Neural cell (in vitro differentiated cells): ENCODE data around the gene SLC2A2. TPM values are rescaled to one million over a fixed set of nuclear protein-coding genes. Genes with fewer than 3 reads are reported as not detected.

ENCODE experiments used
- H2AFZ ChIP-seq: fragments of 200-600, 300-800 bp; sonication (generic), shearing (Covaris generic); 2 replicates; pipeline ENCODE4 v1.6.0; 2014; ENCODE audit warnings: low read depth, mild to moderate bottlenecking, antibody characterized with exemption, low read length, moderate library complexity
- H3F3A ChIP-seq: fragments of 200-600 bp; shearing (Covaris generic); 2 replicates; pipeline ENCODE4 v1.6.1; 2016; ENCODE audit warnings: mild to moderate bottlenecking, moderate library complexity, mixed read lengths, antibody characterized with exemption, low read length; ENCODE audit not compliant: insufficient read depth, poor library complexity, severe bottlenecking
- H3K27ac ChIP-seq: fragments of 200-600, 300-800 bp; sonication (generic), shearing (Covaris generic); 2 replicates; pipeline ENCODE4 v1.5.1; 2014; ENCODE audit warnings: mild to moderate bottlenecking, low read length, moderate library complexity
- H3K27me3 ChIP-seq: fragments of 300-800, 200-600 bp; sonication (generic), shearing (Covaris generic); 2 replicates; pipeline ENCODE4 v1.6.0; 2014; ENCODE audit warnings: mild to moderate bottlenecking, low read depth, low read length, moderate library complexity; ENCODE audit not compliant: insufficient read depth
- H3K36me3 ChIP-seq: fragments of 300-800, 200-600 bp; sonication (generic), shearing (Covaris generic); 2 replicates; pipeline ENCODE4 v1.5.1; 2014; ENCODE audit warnings: mild to moderate bottlenecking, antibody characterized with exemption, low read length, moderate library complexity; ENCODE audit not compliant: insufficient read depth
- H3K4me2 ChIP-seq: fragments of 300-800, 200-600 bp; sonication (generic), shearing (Covaris generic); 2 replicates; pipeline ENCODE4 v1.6.0; 2014; ENCODE audit warnings: mild to moderate bottlenecking, low read length
- H3K4me3 ChIP-seq: fragments of 300-800, 200-600 bp; sonication (generic), shearing (Covaris generic); 2 replicates; pipeline ENCODE4 v1.5.1; 2014; ENCODE audit warnings: mild to moderate bottlenecking, low read length, moderate library complexity
- H3K79me2 ChIP-seq: fragments of 200-600 bp; shearing (Covaris generic); replicated peaks from 2 replicates; pipeline ENCODE4 v1.6.0; 2014; ENCODE audit warnings: mild to moderate bottlenecking, low read length, moderate library complexity; ENCODE audit not compliant: insufficient read depth
- H3K9ac ChIP-seq: fragments of 300-800, 200-600 bp; sonication (generic), shearing (Covaris generic); 2 replicates; pipeline ENCODE4 v1.6.1; 2016; ENCODE audit warnings: mild to moderate bottlenecking, low read length, mixed read lengths
- H3K9me2 ChIP-seq: fragments of 200-600 bp; shearing (Covaris generic); 2 replicates; pipeline ENCODE4 v1.6.1; 2016; ENCODE audit warnings: mild to moderate bottlenecking, low read length, mixed read lengths; ENCODE audit not compliant: insufficient read depth
- H3K9me3 ChIP-seq: fragments of 200-600, 300-800 bp; sonication (generic), shearing (Covaris generic); 2 replicates; pipeline ENCODE4 v1.6.1; 2016; ENCODE audit warnings: mild to moderate bottlenecking, mixed run types, low read length, moderate library complexity, mixed read lengths
- H4K20me1 ChIP-seq: fragments of 200-600 bp; shearing (Covaris generic); 2 replicates; pipeline ENCODE4 v1.6.1; 2016; ENCODE audit warnings: mild to moderate bottlenecking, mixed run types; ENCODE audit not compliant: insufficient read depth
- CTCF ChIP-seq: fragments of 450-650 bp; IDR thresholded peaks from 2 replicates; pipeline ENCODE4 v1.5.1; 2014; ENCODE audit warnings: antibody characterized with exemption, mild to moderate bottlenecking, moderate library complexity; ENCODE audit not compliant: poor library complexity, severe bottlenecking
- EZH2 ChIP-seq: fragments of 200-600, 300-800 bp; shearing (Covaris generic), sonication (generic); IDR thresholded peaks from 2 replicates; pipeline ENCODE4 v1.6.1; 2014; ENCODE audit warnings: antibody characterized with exemption, low read length, borderline replicate concordance, mild to moderate bottlenecking; ENCODE audit not compliant: insufficient read depth, poor library complexity, severe bottlenecking
- POLR2AphosphoS5 ChIP-seq: IDR thresholded peaks from 2 replicates; pipeline ENCODE4 v1.6.1; 2012
- RAD21 ChIP-seq: fragments of 450-650 bp; conservative IDR thresholded peaks from 2 replicates; pipeline ENCODE4 v1.6.1; 2014; ENCODE audit warnings: antibody characterized with exemption, mild to moderate bottlenecking, moderate library complexity
- REST ChIP-seq: IDR thresholded peaks from 2 replicates; pipeline ENCODE4 v1.6.1; 2012; ENCODE audit warnings: borderline replicate concordance
- SMC3 ChIP-seq: fragments of 450-650 bp; conservative IDR thresholded peaks from 2 replicates; pipeline ENCODE4 v1.6.1; 2014; ENCODE audit warnings: antibody characterized with exemption, mild to moderate bottlenecking, moderate library complexity; ENCODE audit not compliant: poor library complexity
- TAF1 ChIP-seq: IDR thresholded peaks from 2 replicates; pipeline ENCODE4 v1.6.1; 2012; ENCODE audit warnings: low read depth
- polyA plus RNA-seq: library from polyadenylated mRNA; depleted of rRNA; stranded (reverse); fragments of >200 nt; gene quantifications from 2 replicates; pipeline ENCODE4 v1.2.3, GENCODE V29; 2014

Gene SLC2A2
- polyA plus RNA-seq, 1 donor from 2014 or later, result not detected

- H3K27ac ChIP-seq, result no peak overlapping the region
- no peaks in the 10 kb centered on the region for H3K27me3 ChIP-seq
- no peaks in the 10 kb centered on the region for H3K79me2 ChIP-seq
- H3F3A ChIP-seq, result no peaks in the 10 kb centered on the region
- H3K9me2 ChIP-seq, result no peaks in the 10 kb centered on the region
- H3K4me2 ChIP-seq, result no peak overlapping the region
- no peak overlapping the region for H3K9ac ChIP-seq
- H3K9me3 ChIP-seq, result no peaks in the 10 kb centered on the region
- no peaks in the 10 kb centered on the region for H3K36me3 ChIP-seq
- H2AFZ ChIP-seq, result no peak overlapping the region
- no peaks in the 10 kb centered on the region for H4K20me1 ChIP-seq
- H3K4me3 ChIP-seq, result no peak overlapping the region
- TF ChIP-seq TAF1 (no peak), SMC3 (no peak), POLR2AphosphoS5 (no peak), CTCF (no peak), EZH2 (no peak), REST (no peak)
Observed at GRCh38 chr3:170953736-170954135, 72.8 kb downstream of the SLC2A2 start.

GRCh38 chr3:170953229-170953628 lies 73.3 kb downstream of the SLC2A2 start:
- Histone ChIP-seq H3K9me2 (no peaks in the 10 kb centered on the region), H3K9me3 (no peaks in the 10 kb centered on the region), H3K4me3 (no peak overlapping the region), H3F3A (no peaks in the 10 kb centered on the region), H2AFZ (no peak overlapping the region), H3K27ac (no peak overlapping the region), H3K27me3 (no peaks in the 10 kb centered on the region), H3K79me2 (no peaks in the 10 kb centered on the region), H3K4me2 (no peak overlapping the region), H4K20me1 (no peaks in the 10 kb centered on the region), H3K36me3 (no peaks in the 10 kb centered on the region), H3K9ac (no peak overlapping the region)
- TF ChIP-seq RAD21 (no peak), CTCF (no peak), POLR2AphosphoS5 (no peak), SMC3 (no peak), TAF1 (no peak)
